GM20000 (cell line): Measurements from ENCODE around the gene RPS6KA2.

Experiments used
- DNase-seq: peaks from one replicate; pipeline ENCODE4 v3.0.0; 2012; ENCODE audit warnings: low spot score
- CTCF ChIP-seq: IDR thresholded peaks from 2 replicates; pipeline ENCODE4 v1.5.1; 2012; ENCODE audit warnings: mild to moderate bottlenecking, control low read depth; ENCODE audit errors: extremely low read depth, missing control alignments

RPS6KA2 gene

GRCh38 chr6:166581091-166581511, 46.0 kb downstream of the RPS6KA2 start:
- DNase-seq: no peak
- TF ChIP-seq CTCF: no peak

DNA sequence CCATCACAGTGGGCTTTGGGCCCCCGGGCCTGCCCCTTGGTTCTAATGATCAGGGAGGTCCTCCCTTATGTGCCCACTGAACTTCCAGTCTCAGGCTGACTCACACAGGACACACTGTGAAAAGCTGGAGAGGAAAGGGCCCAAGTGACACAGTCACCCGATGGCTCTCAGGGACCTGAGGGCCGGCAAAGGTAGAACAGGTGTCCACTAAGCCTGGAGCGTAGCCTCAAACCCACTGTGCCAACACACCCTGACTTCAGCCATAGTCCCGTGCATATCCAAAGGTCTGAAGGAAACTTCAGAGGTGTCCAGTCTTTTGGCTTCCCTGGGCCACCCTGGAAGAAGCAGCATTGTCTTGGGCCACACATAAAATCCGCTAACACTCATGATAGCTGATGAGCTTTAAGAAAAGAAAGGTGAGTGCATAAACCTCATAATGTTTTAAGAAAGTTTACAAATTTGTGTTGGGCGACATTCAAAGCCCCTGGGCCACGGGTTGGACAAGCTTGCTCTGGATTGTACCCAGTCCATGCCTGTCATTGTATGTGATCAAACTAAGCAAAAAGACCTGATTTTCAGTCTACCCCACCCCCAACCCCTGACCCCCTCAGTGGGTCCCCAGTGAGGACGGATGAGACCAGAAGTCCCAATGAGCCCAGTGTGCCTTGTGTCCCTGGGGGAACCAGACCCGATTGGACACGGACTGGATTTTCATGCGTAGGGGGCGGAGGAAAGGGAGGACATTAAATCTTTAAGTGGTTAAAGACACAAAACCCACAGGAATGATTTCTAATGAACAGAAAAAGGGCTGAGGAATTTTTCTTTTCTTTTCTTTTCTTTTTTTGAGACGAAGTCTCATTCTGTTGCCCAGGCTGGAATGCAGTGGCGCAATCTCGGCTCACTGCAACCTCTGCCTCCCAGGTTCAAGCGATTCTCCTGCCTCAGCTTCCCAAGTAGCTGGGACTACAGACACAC, 46.7 kb downstream of the RPS6KA2 start:
- no peak for DNase-seq
- no peak for TF ChIP-seq CTCF

DNA sequence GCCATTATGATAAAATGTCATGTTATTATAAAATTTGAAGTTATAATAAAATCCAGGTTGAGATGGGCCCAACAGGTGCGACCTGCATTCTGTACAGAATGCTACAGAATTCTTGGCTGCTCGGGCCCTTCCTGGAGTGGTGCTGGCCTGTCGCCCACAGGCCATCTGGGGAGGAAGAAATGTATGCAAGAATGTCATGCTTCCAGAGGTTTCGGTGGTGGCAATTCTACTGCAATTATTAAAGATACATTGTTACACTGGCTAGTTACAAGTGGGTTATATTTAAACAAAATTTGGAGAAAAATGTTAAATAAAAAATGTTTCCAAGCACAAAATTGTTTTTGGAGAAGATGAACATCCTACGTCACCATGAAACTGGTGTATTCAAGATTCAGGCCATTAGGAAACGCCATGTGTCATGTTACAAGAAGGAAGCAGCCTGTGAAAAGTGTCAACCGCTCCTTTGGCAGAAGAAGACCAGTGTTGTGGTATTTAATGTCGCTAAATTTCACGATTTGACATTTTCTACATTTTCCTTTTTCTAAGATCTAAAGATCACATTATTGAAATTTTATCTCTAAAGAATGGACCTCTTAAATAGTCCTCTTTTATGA, 47.7 kb downstream of the RPS6KA2 start:
- no peak for DNase-seq
- TF ChIP-seq CTCF: no peak

DNA sequence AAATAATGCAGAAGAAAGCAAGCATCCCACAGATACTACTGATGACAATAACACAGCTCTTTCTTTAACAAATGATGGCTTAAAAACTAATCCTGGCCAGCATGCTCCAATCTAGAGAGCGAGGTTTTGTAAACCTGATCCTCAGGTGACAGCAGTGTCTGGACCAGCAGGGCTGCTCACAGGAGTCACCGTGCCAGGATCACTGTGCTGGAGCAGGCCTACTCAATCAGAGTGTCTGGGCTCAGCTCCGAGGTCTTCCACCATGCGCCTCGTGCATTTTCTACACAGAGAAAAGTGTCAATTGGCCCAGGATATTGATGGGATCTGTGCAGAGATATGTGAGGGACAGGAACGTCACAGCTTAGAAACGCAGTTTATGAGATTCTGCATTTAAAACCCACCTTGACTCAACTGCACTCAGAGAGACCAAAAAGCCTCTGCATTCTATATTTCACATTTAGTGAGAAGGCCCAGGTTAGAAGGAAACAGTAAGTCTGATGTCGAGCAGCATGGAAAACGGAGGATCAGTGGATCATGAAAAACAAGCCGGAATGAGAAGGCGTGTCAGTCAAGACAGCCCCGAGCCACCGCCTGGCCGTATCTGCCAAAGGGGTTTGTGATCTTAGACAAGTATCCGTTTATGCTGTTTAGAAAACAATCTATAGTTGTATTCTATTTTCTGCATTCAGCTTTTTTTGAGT, 48.4 kb downstream of the RPS6KA2 start:
- DNase-seq: no peak
- TF ChIP-seq CTCF: no peak

DNA sequence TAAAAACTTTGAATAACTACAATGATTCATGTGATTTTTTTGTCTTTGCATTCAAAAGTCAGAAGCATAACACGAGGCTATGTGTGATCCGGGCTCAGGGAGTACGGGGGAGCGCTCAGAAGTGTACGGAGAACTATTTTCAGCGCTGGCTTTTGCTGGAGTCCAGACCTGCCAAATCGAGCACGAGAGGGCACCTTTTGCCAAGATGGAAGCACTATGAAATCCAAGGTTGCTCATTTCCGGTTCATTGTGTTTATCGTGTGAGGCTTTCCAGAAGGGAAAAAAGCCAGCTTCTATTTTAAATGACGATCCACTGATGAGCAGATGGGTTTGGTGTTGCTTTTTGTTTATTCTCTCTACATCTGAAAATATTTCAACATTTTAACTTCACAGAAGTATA, 51.8 kb downstream of the RPS6KA2 start:
- no peak for DNase-seq
- no peak for TF ChIP-seq CTCF

DNA sequence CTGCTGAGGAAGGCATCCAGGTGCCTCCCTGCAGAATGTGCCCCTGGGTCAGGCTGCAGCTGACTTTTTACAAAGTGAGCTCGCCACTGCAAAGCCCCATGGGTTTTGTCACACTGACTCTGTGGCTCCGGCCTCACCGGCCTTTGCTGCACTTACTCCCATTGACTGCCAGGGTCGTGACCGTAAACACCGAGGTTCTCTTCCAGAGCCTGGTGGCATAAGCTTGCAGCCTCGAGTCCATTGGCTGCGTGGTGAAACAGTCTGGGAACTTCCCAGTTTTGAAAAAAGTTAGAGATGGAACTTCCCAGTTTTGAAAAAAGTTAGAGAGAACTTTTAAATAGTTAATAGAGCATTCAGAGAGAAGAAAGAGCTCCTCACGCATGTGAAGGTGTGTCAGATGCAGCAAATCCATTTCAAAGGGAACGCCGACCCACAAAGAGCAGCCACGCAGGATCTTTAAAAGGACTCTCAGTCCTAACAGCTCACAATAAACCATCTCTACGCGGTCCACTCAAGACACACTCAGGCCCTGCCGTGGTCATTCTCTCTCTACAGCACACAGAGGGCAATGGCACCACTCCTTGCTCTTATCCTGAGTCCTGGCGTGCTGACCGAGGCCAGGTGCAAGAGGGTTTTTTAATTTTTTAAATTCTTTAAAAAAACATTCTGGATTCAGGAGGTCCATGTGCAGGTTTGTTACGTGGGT, 53.4 kb downstream of the RPS6KA2 start:
- no peak for TF ChIP-seq CTCF
- DNase-seq: no peak
